Esophagus muscularis mucosa (tissue), 3 donors: ENCODE results near the gene KHDRBS2.

Experiments
- POLR2A ChIP-seq: fragments of 450-650 bp; IDR thresholded peaks from one replicate; pipeline ENCODE4 v1.6.1; 2017; ENCODE audit warnings: antibody characterized with exemption, moderate library complexity, mild to moderate bottlenecking, low read depth
- TF ChIP-seq, protein P1 (sequence below), 3 experiments: fragments of 200-600 bp in 2 of 3; fragments of 450-650 bp in 1 of 3; sonication (generic) in 2 of 3; IDR thresholded peaks; one replicate each; pipeline ENCODE4 v1.5.1; 2017 to 2019; ENCODE audit warnings: antibody characterized with exemption in 3 of 3, mild to moderate bottlenecking in 2 of 3, moderate library complexity in 1 of 3

DNA sequence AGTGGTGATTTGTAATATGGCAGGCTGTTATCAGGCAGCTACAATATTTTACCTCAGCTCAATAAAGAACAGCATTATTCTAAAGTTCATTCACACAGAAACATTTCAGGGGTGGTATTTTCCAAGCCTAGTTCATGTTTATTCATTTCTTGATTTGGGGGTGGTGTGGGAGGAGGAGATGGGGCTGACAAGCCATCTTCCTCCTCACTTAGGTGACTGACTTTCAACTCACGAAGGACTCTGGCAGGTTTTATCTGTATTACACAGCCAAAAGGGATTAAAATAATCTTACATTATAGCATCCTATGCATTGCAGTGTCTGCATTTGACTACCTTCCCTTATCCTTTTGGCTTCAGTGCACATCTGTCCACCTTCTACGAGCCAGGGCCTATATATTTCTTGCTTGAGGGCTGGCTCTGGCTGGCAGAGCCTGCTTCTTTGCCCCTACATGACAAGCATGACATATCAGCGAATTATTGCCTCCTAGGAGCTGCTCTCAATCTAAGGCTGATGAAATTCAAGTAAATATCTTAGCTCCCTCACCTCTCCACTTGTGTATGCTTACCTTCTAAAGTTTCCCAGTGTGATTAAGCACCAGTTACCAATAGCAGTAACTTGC is 20.0 kb downstream of the KHDRBS2 start:
- TF ChIP-seq, protein P1, sequence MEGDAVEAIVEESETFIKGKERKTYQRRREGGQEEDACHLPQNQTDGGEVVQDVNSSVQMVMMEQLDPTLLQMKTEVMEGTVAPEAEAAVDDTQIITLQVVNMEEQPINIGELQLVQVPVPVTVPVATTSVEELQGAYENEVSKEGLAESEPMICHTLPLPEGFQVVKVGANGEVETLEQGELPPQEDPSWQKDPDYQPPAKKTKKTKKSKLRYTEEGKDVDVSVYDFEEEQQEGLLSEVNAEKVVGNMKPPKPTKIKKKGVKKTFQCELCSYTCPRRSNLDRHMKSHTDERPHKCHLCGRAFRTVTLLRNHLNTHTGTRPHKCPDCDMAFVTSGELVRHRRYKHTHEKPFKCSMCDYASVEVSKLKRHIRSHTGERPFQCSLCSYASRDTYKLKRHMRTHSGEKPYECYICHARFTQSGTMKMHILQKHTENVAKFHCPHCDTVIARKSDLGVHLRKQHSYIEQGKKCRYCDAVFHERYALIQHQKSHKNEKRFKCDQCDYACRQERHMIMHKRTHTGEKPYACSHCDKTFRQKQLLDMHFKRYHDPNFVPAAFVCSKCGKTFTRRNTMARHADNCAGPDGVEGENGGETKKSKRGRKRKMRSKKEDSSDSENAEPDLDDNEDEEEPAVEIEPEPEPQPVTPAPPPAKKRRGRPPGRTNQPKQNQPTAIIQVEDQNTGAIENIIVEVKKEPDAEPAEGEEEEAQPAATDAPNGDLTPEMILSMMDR (IDR thresholded peaks at IDR 0.05), result no peak
- TF ChIP-seq POLR2A, result no peak
